ENCODE data around the gene NPEPL1.

NPEPL1 gene

GRCh38 chr20:58702161-58702510 is 9.5 kb downstream of the NPEPL1 start:
- no peak for DNase-seq

GRCh38 chr20:58702859-58703648 is 10.5 kb downstream of the NPEPL1 start:
- DNase-seq: no peak

- no peak for DNase-seq
Observed at GRCh38 chr20:58703765-58704371, 11.3 kb downstream of the NPEPL1 start.

- no peak for DNase-seq
Observed at GRCh38 chr20:58705208-58705926, 12.8 kb downstream of the NPEPL1 start.

GRCh38 chr20:58706150-58706892 is 13.7 kb downstream of the NPEPL1 start:
- DNase-seq: no peak

GRCh38 chr20:58706975-58707681 is 14.5 kb downstream of the NPEPL1 start:
- no peak for DNase-seq

- DNase-seq: no peak
Observed at GRCh38 chr20:58707770-58708169, 15.2 kb downstream of the NPEPL1 start.

- no peak for DNase-seq
Observed at GRCh38 chr20:58708246-58708931, 15.8 kb downstream of the NPEPL1 start.

GRCh38 chr20:58709013-58709702 is 16.6 kb downstream of the NPEPL1 start:
- no peak for DNase-seq

GRCh38 chr20:58709703-58710039 is 17.1 kb downstream of the NPEPL1 start:
- DNase-seq: no peak

- no peak for DNase-seq
Observed at GRCh38 chr20:58710481-58711265, 18.1 kb downstream of the NPEPL1 start.

- no peak for DNase-seq
Observed at GRCh38 chr20:58711266-58712051, 18.9 kb downstream of the NPEPL1 start.

GRCh38 chr20:58712151-58712791 is 19.7 kb downstream of the NPEPL1 start:
- DNase-seq: no peak

- no peak for DNase-seq
Observed at GRCh38 chr20:58712806-58713731, 20.5 kb downstream of the NPEPL1 start.

- DNase-seq: no peak
Observed at GRCh38 chr20:58713801-58714339, 21.3 kb downstream of the NPEPL1 start.

GRCh38 chr20:58714340-58714922 is 21.8 kb downstream of the NPEPL1 start:
- no peak for DNase-seq

- no peak for DNase-seq
Observed at GRCh38 chr20:58714923-58715351, 22.3 kb downstream of the NPEPL1 start.

Measured in NCI-H446 treated with DMSO at 0.1 percent for 48 hours (cell line).